Measurements from ENCODE around the gene ANKRD13D.
"Not testable (repeated sequence)": the region's sequence is repeated elsewhere in the genome, so short reads cannot be mapped to it uniquely, and the experiment has no call there.

DNA sequence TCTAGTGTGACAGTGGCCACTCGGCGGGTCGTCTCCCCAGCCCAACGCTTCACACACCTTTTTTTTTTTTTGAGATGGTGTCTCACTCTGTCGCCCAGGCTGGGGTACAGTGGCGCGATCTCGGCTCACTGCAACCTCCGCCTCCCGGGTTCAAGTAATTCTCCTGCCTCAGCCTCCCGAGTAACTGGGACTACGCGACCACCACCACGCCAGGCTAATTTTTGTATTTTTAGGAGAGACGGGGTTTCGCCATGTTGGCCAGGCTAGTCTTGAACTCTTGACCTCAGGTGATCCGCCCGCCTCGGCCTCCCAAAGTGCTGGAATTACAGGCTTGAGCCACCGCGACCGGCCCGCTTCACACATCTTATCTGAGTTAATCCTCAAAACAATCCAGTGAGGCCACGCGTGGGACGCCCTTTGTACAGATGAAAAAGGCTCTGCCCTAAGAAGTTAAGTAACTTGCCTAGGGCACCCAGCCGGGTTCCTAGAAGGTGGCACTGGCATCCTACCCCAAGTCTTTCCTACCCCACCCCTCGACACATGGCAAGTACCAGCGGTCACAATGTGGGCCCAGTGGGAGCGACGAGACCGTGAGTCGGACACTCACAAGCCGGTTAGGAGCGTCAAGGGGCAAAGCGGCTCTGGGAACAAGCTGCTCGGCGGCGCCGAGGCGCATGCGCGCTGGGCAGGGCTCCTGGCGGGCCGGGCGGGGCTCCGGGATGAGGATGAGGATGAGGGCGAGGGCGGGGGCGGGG, 28.0 kb upstream of the ANKRD13D start:
- TF ChIP-seq POLR2A (IDR thresholded peaks at IDR 0.05; ENCODE audit: control extremely low read depth in 1 of 2, low read depth in 2 of 2, low read length in 2 of 2); HDAC6 (IDR thresholded peaks at IDR 0.05; ENCODE audit: low read depth, low read length); EZH2 (IDR thresholded peaks at IDR 0.05; ENCODE audit: low read depth, low read length, severe bottlenecking); CBX8 (IDR thresholded peaks at IDR 0.05; ENCODE audit: borderline replicate concordance, low read depth, low read length); KDM1A (IDR thresholded peaks at IDR 0.05; ENCODE audit: borderline replicate concordance, low read length); TAF7 (optimal IDR thresholded peaks at IDR 0.05; ENCODE audit: borderline replicate concordance, low read depth, low read length); JUND (IDR thresholded peaks at IDR 0.05; ENCODE audit: low read length); RFX5 (IDR thresholded peaks at IDR 0.05; ENCODE audit: borderline replicate concordance, low read depth, low read length); BCL11A (IDR thresholded peaks at IDR 0.05; ENCODE audit: low read depth in 2 of 2, low read length in 2 of 2); MAFK (IDR thresholded peaks at IDR 0.05; ENCODE audit: low read depth, low read length); BRCA1 (IDR thresholded peaks at IDR 0.05; ENCODE audit: low read depth, low read length): not testable (repeated sequence)
- TF ChIP-seq, protein P1, sequence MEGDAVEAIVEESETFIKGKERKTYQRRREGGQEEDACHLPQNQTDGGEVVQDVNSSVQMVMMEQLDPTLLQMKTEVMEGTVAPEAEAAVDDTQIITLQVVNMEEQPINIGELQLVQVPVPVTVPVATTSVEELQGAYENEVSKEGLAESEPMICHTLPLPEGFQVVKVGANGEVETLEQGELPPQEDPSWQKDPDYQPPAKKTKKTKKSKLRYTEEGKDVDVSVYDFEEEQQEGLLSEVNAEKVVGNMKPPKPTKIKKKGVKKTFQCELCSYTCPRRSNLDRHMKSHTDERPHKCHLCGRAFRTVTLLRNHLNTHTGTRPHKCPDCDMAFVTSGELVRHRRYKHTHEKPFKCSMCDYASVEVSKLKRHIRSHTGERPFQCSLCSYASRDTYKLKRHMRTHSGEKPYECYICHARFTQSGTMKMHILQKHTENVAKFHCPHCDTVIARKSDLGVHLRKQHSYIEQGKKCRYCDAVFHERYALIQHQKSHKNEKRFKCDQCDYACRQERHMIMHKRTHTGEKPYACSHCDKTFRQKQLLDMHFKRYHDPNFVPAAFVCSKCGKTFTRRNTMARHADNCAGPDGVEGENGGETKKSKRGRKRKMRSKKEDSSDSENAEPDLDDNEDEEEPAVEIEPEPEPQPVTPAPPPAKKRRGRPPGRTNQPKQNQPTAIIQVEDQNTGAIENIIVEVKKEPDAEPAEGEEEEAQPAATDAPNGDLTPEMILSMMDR (IDR thresholded peaks at IDR 0.05; ENCODE audit: control extremely low read depth in 1 of 3, insufficient read depth in 1 of 3, low read depth in 1 of 3, low read length in 3 of 3): not testable (repeated sequence)
- TF ChIP-seq, protein P2, sequence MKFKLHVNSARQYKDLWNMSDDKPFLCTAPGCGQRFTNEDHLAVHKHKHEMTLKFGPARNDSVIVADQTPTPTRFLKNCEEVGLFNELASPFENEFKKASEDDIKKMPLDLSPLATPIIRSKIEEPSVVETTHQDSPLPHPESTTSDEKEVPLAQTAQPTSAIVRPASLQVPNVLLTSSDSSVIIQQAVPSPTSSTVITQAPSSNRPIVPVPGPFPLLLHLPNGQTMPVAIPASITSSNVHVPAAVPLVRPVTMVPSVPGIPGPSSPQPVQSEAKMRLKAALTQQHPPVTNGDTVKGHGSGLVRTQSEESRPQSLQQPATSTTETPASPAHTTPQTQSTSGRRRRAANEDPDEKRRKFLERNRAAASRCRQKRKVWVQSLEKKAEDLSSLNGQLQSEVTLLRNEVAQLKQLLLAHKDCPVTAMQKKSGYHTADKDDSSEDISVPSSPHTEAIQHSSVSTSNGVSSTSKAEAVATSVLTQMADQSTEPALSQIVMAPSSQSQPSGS (IDR thresholded peaks at IDR 0.05; ENCODE audit: low read length): not testable (repeated sequence)
- TF ChIP-seq, protein P3, sequence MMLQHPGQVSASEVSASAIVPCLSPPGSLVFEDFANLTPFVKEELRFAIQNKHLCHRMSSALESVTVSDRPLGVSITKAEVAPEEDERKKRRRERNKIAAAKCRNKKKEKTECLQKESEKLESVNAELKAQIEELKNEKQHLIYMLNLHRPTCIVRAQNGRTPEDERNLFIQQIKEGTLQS (IDR thresholded peaks at IDR 0.05; ENCODE audit: insufficient read depth, low read depth, low read length): not testable (repeated sequence)
